Uterus (tissue), 4 donors: ENCODE results near the gene ZNF892. TPM values are rescaled to one million over a fixed set of nuclear protein-coding genes. Genes with fewer than 3 reads are reported as not detected.
"Not testable (repeated sequence)": the region's sequence is repeated elsewhere in the genome, so short reads cannot be mapped to it uniquely, and the experiment has no call there.

ENCODE experiments used
- DNase-seq, 2 donors: peaks; one replicate each; pipeline ENCODE4 v3.0.0-alpha.2; 2019 to 2020
- H3K27ac ChIP-seq, 2 donors: fragments of 200-600 bp; sonication (generic); 1 replicate in 1 of 2; 2 replicates in 1 of 2; pipeline ENCODE4 v1.5.1; 2016 to 2018
- H3K27me3 ChIP-seq, 2 donors: fragments of 200-600 bp; sonication (generic); one replicate each; pipeline ENCODE4 v1.5.1; 2018 to 2019; ENCODE audit warnings: control low read depth in 1 of 2
- H3K36me3 ChIP-seq, 2 donors: fragments of 200-600 bp; sonication (generic); one replicate each; pipeline ENCODE4 v1.5.1; 2019; ENCODE audit warnings: control low read depth in 1 of 2
- H3K4me1 ChIP-seq, 2 donors: fragments of 200-600 bp; sonication (generic); one replicate each; pipeline ENCODE4 v1.5.1; 2018 to 2019; ENCODE audit warnings: control low read depth in 1 of 2
- H3K4me3 ChIP-seq, 2 donors: fragments of 200-600 bp; sonication (generic); 1 replicate in 1 of 2; 2 replicates in 1 of 2; pipeline ENCODE4 v1.5.1; 2018 to 2019; ENCODE audit warnings: mild to moderate bottlenecking in 1 of 2
- H3K9me3 ChIP-seq, 2 donors: fragments of 200-600 bp; sonication (generic); one replicate each; pipeline ENCODE4 v1.5.1; 2019; ENCODE audit warnings: control low read depth in 1 of 2
- POLR2A ChIP-seq, 2 donors: fragments of 450-650 bp; IDR thresholded peaks; one replicate each; pipeline ENCODE4 v1.6.1; 2016; ENCODE audit warnings: antibody characterized with exemption in 2 of 2, mild to moderate bottlenecking in 1 of 2, moderate library complexity in 1 of 2
- intact Hi-C: fragments of 100-400 bp; cut with DNase I; formaldehyde crosslinking; loops from one replicate; pipeline ENCODE4 v1.15.1; 2023; ENCODE audit warnings: low total_unique reads
- total RNA-seq, 4 donors: library from RNA; depleted of rRNA in 3 of 4; stranded (reverse); fragments of >200 nt in 3 of 4; gene quantifications; one replicate each; pipeline versions ENCODE4 v1.1.0 to v1.2.4, GENCODE V29; 2014 to 2023
- TF ChIP-seq, protein P1 (sequence below), 4 experiments: fragments of 200-600 bp in 2 of 4; fragments of 450-650 bp in 2 of 4; sonication (generic) in 2 of 4; IDR thresholded peaks; one replicate each; pipeline ENCODE4 v1.5.1; 2016 to 2019; ENCODE audit warnings: antibody characterized with exemption in 4 of 4, mild to moderate bottlenecking in 2 of 4, moderate library complexity in 1 of 4
- donor health status: DM: yes; HTN: yes; CAD: no.

The ZNF892 gene
- total RNA-seq, 4 donors from 2014 or later, result 0.88 to 19.6 (median 6.9) TPM

DNA sequence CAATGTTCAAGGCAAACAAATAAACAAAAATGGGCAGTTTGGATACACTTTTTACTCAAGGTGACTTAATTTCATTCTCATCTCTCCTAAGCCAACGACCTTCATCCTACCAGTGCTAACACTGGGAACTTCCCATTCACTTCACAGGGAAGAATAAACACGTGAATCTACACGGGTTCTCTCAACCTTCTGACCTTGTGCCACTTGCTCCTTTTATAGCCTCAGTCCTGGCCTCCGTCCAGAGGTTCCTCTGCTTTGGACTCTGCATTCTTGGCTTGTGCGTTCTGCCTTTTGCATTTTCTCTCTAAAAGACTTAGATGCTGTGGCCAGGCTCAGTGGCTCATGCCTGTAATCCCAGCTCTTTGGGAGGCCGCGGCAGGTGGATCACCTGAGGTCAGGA is 27.9 kb upstream of the ZNF892 start:
- Histone ChIP-seq H3K9me3 (peaks cover 0 to 6% of the 10 kb centered on the region in 2 donors), H3K27ac (no peak overlapping the region), H3K36me3 (no peaks in the 10 kb centered on the region), H3K27me3 (no peaks in the 10 kb centered on the region), H3K4me3 (no peak overlapping the region), H3K4me1 (no peaks in the 10 kb centered on the region)
- DNase-seq, result no peak
- TF ChIP-seq, protein P1, sequence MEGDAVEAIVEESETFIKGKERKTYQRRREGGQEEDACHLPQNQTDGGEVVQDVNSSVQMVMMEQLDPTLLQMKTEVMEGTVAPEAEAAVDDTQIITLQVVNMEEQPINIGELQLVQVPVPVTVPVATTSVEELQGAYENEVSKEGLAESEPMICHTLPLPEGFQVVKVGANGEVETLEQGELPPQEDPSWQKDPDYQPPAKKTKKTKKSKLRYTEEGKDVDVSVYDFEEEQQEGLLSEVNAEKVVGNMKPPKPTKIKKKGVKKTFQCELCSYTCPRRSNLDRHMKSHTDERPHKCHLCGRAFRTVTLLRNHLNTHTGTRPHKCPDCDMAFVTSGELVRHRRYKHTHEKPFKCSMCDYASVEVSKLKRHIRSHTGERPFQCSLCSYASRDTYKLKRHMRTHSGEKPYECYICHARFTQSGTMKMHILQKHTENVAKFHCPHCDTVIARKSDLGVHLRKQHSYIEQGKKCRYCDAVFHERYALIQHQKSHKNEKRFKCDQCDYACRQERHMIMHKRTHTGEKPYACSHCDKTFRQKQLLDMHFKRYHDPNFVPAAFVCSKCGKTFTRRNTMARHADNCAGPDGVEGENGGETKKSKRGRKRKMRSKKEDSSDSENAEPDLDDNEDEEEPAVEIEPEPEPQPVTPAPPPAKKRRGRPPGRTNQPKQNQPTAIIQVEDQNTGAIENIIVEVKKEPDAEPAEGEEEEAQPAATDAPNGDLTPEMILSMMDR (IDR thresholded peaks at IDR 0.05), result no peak
- TF ChIP-seq POLR2A (IDR thresholded peaks at IDR 0.05), result no peak
- intact Hi-C loops, result no loop called here

DNA sequence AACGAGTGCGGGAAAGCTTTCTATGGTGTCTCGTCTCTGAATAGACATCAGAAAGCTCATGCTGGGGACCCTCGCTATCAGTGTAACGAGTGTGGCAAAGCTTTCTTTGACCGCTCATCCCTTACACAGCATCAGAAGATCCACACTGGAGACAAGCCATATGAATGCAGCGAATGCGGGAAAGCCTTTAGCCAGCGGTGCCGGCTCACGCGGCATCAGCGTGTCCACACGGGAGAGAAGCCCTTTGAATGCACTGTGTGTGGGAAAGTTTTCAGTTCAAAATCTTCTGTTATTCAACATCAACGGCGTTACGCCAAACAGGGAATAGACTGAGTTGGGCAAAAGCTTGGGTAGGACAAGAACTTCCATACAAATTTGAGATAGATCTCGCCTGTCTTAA is 25.5 kb upstream of the ZNF892 start:
- Histone ChIP-seq H3K9me3 (peaks cover 0 to 6% of the 10 kb centered on the region in 2 donors), H3K36me3 (no peaks in the 10 kb centered on the region), H3K27me3 (no peaks in the 10 kb centered on the region), H3K4me3 (no peak overlapping the region), H3K27ac (no peak overlapping the region), H3K4me1 (no peaks in the 10 kb centered on the region)
- DNase-seq, result no peak
- intact Hi-C loops, result no loop called here
- TF ChIP-seq, protein P1 (IDR thresholded peaks at IDR 0.05), result no peak
- TF ChIP-seq POLR2A (IDR thresholded peaks at IDR 0.05), result no peak

DNA sequence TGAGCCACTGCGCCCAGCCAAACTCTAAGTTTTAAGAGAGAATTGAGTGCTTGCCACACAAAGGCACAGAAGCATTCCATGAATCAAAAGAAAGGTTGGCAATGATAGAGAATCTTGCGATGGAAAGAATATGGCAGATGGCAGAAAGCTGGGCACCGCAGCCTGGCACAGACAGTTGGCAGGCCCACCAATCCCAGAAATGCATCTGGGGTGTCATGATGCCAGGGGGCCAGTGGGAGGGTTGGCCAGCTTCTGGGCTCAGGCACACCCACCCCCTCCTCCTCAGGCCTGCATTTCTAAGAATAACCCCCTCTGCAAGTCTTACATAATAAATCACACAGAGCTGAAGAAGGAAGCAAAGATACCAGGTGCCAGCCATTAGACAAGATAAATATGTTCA is 22.1 kb upstream of the ZNF892 start:
- H3K4me1 ChIP-seq, result no peaks in the 10 kb centered on the region
- no peak overlapping the region for H3K27ac ChIP-seq
- H3K27me3 ChIP-seq, result no peaks in the 10 kb centered on the region
- H3K36me3 ChIP-seq, result no peaks in the 10 kb centered on the region
- TF ChIP-seq, protein P1 (IDR thresholded peaks at IDR 0.05), result no peak
- TF ChIP-seq POLR2A (IDR thresholded peaks at IDR 0.05), result no peak
- intact Hi-C loops, result no loop called here
- no peak for DNase-seq
- peaks cover 0 to 6% of the 10 kb centered on the region in 2 donors for H3K9me3 ChIP-seq
- H3K4me3 ChIP-seq, result no peak overlapping the region

DNA sequence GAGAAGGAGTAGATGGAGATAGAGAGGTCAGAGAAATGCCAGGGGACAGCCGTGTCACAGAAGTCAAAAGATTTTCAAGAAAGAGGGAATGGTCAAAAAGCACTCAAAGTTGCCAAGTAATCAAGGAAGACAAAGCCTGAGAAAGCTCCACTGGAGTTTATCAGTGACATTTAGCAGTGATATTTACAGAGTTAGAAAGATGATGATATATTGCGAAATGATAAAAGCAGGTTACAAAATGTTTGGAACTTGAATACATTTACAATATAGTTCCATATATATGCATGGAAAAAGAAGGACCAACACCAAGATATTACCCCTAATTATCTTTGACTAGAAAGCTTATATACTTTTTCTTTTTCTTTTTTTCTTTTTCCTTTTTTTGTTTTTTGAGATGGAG is 21.3 kb upstream of the ZNF892 start:
- Histone ChIP-seq H3K27ac (no peak overlapping the region), H3K36me3 (no peaks in the 10 kb centered on the region), H3K4me3 (no peak overlapping the region), H3K9me3 (peaks cover 0 to 5% of the 10 kb centered on the region in 2 donors), H3K27me3 (no peaks in the 10 kb centered on the region), H3K4me1 (no peaks in the 10 kb centered on the region)
- no peak for TF ChIP-seq POLR2A (IDR thresholded peaks at IDR 0.05)
- intact Hi-C loops, result no loop called here
- no peak for DNase-seq

DNA sequence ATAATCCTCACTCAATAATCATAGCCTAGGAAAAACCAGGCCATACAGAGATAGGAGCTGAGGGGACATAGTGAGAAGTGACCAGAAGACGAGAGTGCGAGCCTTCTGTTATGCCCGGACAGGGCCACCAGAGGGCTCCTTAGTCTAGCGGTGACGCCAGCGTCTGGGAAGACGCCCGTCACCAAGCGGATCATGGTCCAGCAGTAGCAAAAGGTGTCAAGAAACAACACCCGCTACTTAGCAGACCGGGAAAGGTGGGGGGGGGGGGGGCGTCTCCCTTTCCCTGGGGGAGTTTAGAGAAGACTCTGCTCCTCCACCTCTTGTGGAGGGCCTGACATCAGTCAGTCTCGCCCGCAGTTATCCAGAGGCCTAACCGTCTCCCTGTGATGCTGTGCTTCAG is 14.4 kb upstream of the ZNF892 start:
- H3K27ac ChIP-seq, H3K4me3 ChIP-seq, H3K27me3 ChIP-seq, H3K36me3 ChIP-seq, H3K9me3 ChIP-seq, intact Hi-C loops, H3K4me1 ChIP-seq: not testable (repeated sequence)
- TF ChIP-seq, protein P1 (IDR thresholded peaks at IDR 0.05), result peak; percentile 45 to 69 (median 64)
- DNase-seq, result peak; percentile 51 to 63

DNA sequence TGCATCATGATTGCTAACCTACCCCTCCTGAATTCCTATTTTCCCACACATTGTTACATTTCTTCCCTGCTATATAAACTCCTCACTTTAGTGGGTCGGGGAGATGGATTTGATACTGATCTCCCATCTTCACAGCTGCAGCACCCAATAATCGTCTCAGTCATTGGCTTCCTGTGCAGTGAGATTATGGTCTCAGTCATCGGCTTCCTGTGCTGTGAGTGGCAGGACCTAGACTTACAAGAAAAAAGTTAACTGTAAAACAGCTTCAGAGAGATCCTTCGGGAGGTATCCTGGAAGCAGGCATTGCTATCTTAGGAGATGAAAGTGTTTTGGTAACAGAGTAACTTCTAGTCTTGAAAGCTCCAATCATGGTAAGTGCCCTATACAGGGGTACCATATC is 3.4 kb upstream of the ZNF892 start:
- Histone ChIP-seq H3K4me3 (no peak overlapping the region), H3K36me3 (no peaks in the 10 kb centered on the region), H3K9me3 (no peaks in the 10 kb centered on the region), H3K27me3 (no peaks in the 10 kb centered on the region), H3K4me1 (peaks cover 0 to 5% of the 10 kb centered on the region in 2 donors), H3K27ac (no peak overlapping the region)
- DNase-seq, result no peak
- no peak for TF ChIP-seq POLR2A (IDR thresholded peaks at IDR 0.05)
- intact Hi-C loops, result no loop called here
